ENCODE measurements around the gene RPS17. TPM values are rescaled to one million over a fixed set of nuclear protein-coding genes. Genes with fewer than 3 reads are reported as not detected.

Gene RPS17
- total RNA-seq, 1 donor from 2014 or later: 1,176 TPM

DNA sequence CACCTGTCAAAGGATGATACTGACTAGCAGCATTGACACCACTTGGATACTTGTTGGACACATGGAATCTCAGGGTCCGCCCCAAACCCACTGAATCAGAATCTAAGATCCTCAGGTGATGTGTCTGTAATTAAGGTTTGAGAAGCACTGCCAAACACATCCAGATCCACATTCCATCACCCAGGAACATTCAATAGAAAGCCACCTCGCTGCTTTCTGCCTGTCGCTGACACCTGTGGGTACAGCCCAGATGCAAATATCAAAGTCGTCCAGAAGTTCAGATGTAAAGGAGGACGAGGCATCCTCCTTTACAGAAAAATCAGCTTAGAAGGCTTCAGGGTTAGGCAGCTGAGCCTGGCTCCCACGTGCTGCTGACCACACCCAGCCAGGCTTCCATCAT lies 5.2 kb upstream of the RPS17 start:
- H3K4me1 ChIP-seq: no peaks in the 10 kb centered on the region
- no peaks in the 10 kb centered on the region for H3K36me3 ChIP-seq
- no peaks in the 10 kb centered on the region for H3K9me3 ChIP-seq
- intact Hi-C loops (cut with DNase I): no loop called here
- ATAC-seq (no peak), DNase-seq (no peak)
- H3K27me3 ChIP-seq: no peaks in the 10 kb centered on the region
- H3K4me3 ChIP-seq: no peak overlapping the region
- H3K27ac ChIP-seq: no peak overlapping the region
- TF ChIP-seq CTCF (IDR thresholded peaks at IDR 0.05): no peak

DNA sequence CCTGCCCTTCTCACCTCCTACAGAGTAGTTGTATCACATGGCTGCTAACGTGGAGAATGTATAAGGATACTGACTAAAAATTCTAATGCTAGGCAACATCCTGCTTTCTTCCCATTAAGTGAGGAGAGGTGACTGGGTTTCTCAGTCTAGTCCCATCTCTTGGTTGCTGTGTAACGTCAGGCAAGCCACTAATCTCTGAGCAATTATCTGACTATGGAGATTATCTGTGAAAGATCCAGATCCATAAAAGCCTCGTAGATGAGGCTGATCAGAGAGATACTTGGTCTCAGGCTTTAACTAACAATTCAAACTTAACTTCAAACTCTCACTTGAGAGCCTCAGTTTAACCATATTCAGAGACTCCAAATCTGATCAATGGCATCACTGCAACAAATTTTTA lies 4.7 kb upstream of the RPS17 start:
- intact Hi-C loops (cut with DNase I): no loop called here
- ATAC-seq: no peak
- DNase-seq: no peak
- H3K27ac ChIP-seq: no peak overlapping the region
- no peak for TF ChIP-seq CTCF (IDR thresholded peaks at IDR 0.05)
- no peaks in the 10 kb centered on the region for H3K27me3 ChIP-seq
- no peaks in the 10 kb centered on the region for H3K9me3 ChIP-seq
- no peaks in the 10 kb centered on the region for H3K36me3 ChIP-seq
- no peaks in the 10 kb centered on the region for H3K4me1 ChIP-seq
- no peak overlapping the region for H3K4me3 ChIP-seq

GRCh38 chr15:82544431-82544830 lies 4.2 kb upstream of the RPS17 start:
- H3K4me1 ChIP-seq: no peaks in the 10 kb centered on the region
- DNase-seq (no peak), ATAC-seq (no peak)
- no peak overlapping the region for H3K4me3 ChIP-seq
- no peak for TF ChIP-seq CTCF (IDR thresholded peaks at IDR 0.05)
- intact Hi-C loops (cut with DNase I): no loop called here
- H3K9me3 ChIP-seq: no peaks in the 10 kb centered on the region
- no peak overlapping the region for H3K27ac ChIP-seq
- H3K36me3 ChIP-seq: no peaks in the 10 kb centered on the region
- H3K27me3 ChIP-seq: no peaks in the 10 kb centered on the region

DNA sequence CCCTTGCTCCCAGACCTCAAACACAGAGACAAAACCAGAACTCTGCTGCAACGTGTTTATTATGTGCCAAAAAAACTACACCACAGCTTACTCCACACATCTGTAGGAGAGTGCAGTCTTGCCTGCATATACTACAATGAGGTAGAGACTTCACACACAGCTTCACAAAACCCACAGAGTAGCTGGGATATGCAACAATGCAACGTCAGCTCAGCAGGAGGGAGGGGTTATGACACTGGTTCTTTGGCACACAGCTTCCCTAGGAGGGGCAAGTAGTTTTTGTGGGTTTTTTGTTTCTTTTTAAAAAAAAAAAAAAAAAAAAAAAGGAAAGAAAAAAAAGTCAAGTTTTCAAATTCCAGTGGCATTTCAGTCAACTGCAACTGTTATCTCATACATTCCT lies 2.9 kb upstream of the RPS17 start:
- no peak for ATAC-seq
- H3K36me3 ChIP-seq: peaks cover 10% of the 10 kb centered on the region
- TF ChIP-seq CTCF (IDR thresholded peaks at IDR 0.05): no peak
- no peak overlapping the region for H3K4me3 ChIP-seq
- H3K9me3 ChIP-seq: no peaks in the 10 kb centered on the region
- no peak for DNase-seq
- intact Hi-C loops (cut with DNase I): no loop called here
- no peak overlapping the region for H3K27ac ChIP-seq
- H3K4me1 ChIP-seq: peaks cover 11% of the 10 kb centered on the region
- H3K27me3 ChIP-seq: no peaks in the 10 kb centered on the region

GRCh38 chr15:82540984-82541431 lies 751 bp upstream of the RPS17 start:
- DNase-seq: peak; percentile 67
- intact Hi-C loops (cut with DNase I): no loop called here
- peaks cover 31% of the 10 kb centered on the region for H3K36me3 ChIP-seq
- peak overlapping the region; percentile 84 for H3K4me3 ChIP-seq
- H3K9me3 ChIP-seq: no peaks in the 10 kb centered on the region
- H3K4me1 ChIP-seq: peaks cover 15% of the 10 kb centered on the region
- peak; percentile 3 for ATAC-seq
- peak overlapping the region; percentile 94 for H3K27ac ChIP-seq
- no peak for TF ChIP-seq CTCF (IDR thresholded peaks at IDR 0.05)
- H3K27me3 ChIP-seq: no peaks in the 10 kb centered on the region

DNA sequence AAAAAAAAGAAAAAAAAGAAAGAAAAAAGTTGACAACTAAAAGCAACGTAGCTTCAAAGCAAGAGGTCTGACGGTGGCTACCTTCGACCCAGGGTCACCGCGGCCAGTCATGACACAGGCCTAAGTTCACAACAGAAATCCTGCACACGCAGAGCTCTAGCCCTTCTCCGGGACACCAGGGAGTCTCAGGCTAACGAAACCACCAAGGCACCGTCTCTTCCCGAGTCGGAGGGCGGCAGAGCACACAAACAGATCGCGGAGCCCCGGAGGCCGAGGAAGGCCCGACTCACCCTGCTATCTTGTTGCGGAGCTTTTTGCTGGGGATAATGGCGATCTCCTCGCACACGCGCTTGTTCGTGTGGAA lies 584 bp downstream of the RPS17 start:
- Histone ChIP-seq H3K27ac (peak overlapping the region; percentile 94), H3K4me1 (peaks cover 15% of the 10 kb centered on the region), H3K36me3 (peaks cover 42% of the 10 kb centered on the region), H3K4me3 (peak overlapping the region; percentile 84), H3K27me3 (no peaks in the 10 kb centered on the region), H3K9me3 (no peaks in the 10 kb centered on the region)
- DNase-seq: no peak
- no peak for TF ChIP-seq CTCF (IDR thresholded peaks at IDR 0.05)
- intact Hi-C loops (cut with DNase I): no loop called here
- peak; percentile 1 for ATAC-seq

All from upper lobe of right lung (tissue), 1 donor.